GM23248 (cell line): ENCODE data around the gene OPTC.

Experiments used
- EZH2 ChIP-seq: fragments of 200-600 bp; sonication (generic); IDR thresholded peaks from 2 replicates; pipeline ENCODE4 v1.6.1; 2018; ENCODE audit warnings: antibody characterized with exemption, mild to moderate bottlenecking; ENCODE audit not compliant: insufficient read depth, poor library complexity, severe bottlenecking
- EZH2phosphoT487 ChIP-seq: fragments of 200-600 bp; sonication (generic); IDR thresholded peaks from 2 replicates; pipeline ENCODE4 v1.6.1; 2018; ENCODE audit warnings: antibody characterized with exemption, moderate library complexity, mild to moderate bottlenecking, low read depth; ENCODE audit not compliant: insufficient read depth

- TF ChIP-seq EZH2 (no peak), EZH2phosphoT487 (no peak)
Observed at GRCh38 chr1:203516184-203516583, 22.2 kb downstream of the OPTC start.
